AG04449 (cell line): Measurements from ENCODE around the gene ZNF556.

ENCODE experiments used
- CTCF ChIA-PET: fragments of 350-600 bp; formaldehyde crosslinking; extraction: SDS; loops from one replicate; lab custom pipeline; 2021; ENCODE audit warnings: antibody characterized with exemption; lab: Yijun Ruan, JAX
- POLR2A ChIA-PET: fragments of 400-600, 350-600 bp; formaldehyde crosslinking; extraction: SDS; loops from one replicate; lab custom pipeline; 2020; ENCODE audit warnings: antibody characterized with exemption, inconsistent platforms; lab: Yijun Ruan, JAX
- DNase-seq: peaks from one replicate; pipeline ENCODE4 v3.0.0-alpha.2; 2010; ENCODE audit warnings: low read depth, low spot score
- H3K4me3 ChIP-seq: 2 replicates; pipeline ENCODE4 v1.5.1; 2011; ENCODE audit warnings: low read depth, mild to moderate bottlenecking, control low read depth, low read length
- CTCF ChIP-seq: IDR thresholded peaks from one replicate; pipeline ENCODE4 v1.5.1; 2011; ENCODE audit warnings: mild to moderate bottlenecking, moderate library complexity, low read length, control low read depth, inconsistent platforms; ENCODE audit not compliant: insufficient read depth; ENCODE audit errors: missing control alignments

Gene ZNF556

GRCh38 chr19:2912306-2912705 lies 45.2 kb downstream of the ZNF556 start:
- H3K4me3 ChIP-seq: no peak overlapping the region
- POLR2A ChIA-PET: no interaction called here
- DNase-seq: no peak
- CTCF ChIA-PET: interaction anchor here (1.0 to 3.6 kb wide), 2 partner anchors 10 to 25 kb away, joined by 3 to 11 read pairs; no protein-coding TSS in a partner anchor
- TF ChIP-seq CTCF: no peak

GRCh38 chr19:2917275-2918184 lies 50.4 kb downstream of the ZNF556 start:
- H3K4me3 ChIP-seq: no peak overlapping the region
- DNase-seq: no peak
- POLR2A ChIA-PET: no interaction called here
- TF ChIP-seq CTCF: no peak
- CTCF ChIA-PET: no interaction called here

- DNase-seq: no peak
- no peak for TF ChIP-seq CTCF
- POLR2A ChIA-PET: no interaction called here
- no peak overlapping the region for H3K4me3 ChIP-seq
- CTCF ChIA-PET: interaction anchor here (1.4 to 2.3 kb wide), 3 partner anchors 15 to 36 kb away, joined by 3 to 7 read pairs (median 5); no protein-coding TSS in a partner anchor
Observed at GRCh38 chr19:2922987-2923386, 55.9 kb downstream of the ZNF556 start.

- CTCF ChIA-PET: interaction anchor here (1.4 to 2.3 kb wide), 3 partner anchors 15 to 36 kb away, joined by 3 to 7 read pairs (median 5); no protein-coding TSS in a partner anchor
- DNase-seq: no peak
- POLR2A ChIA-PET: no interaction called here
- H3K4me3 ChIP-seq: no peak overlapping the region
- TF ChIP-seq CTCF: no peak
Observed at GRCh38 chr19:2923510-2923909, 56.4 kb downstream of the ZNF556 start.

GRCh38 chr19:2926341-2927031 lies 59.4 kb downstream of the ZNF556 start:
- ChIA-PET CTCF (no interaction called here), POLR2A (no interaction called here)
- no peak for TF ChIP-seq CTCF
- no peak overlapping the region for H3K4me3 ChIP-seq
- no peak for DNase-seq

GRCh38 chr19:2927032-2927430 lies 59.9 kb downstream of the ZNF556 start:
- TF ChIP-seq CTCF: no peak
- ChIA-PET POLR2A (no interaction called here), CTCF (no interaction called here)

More at GRCh38 chr19:2927032-2927430, 59.9 kb downstream of the ZNF556 start:
- no peak for DNase-seq
- H3K4me3 ChIP-seq: no peak overlapping the region
